Osteoblast (primary cell): ENCODE results near the gene SFI1. TPM values are rescaled to one million over a fixed set of nuclear protein-coding genes. Genes with fewer than 3 reads are reported as not detected.

ENCODE experiments used
- DNase-seq: peaks from one replicate; pipeline ENCODE4 v3.0.0; 2011; ENCODE audit warnings: low spot score, mixed read lengths; ENCODE audit not compliant: insufficient read length; ENCODE audit errors: missing footprints
- H2AFZ ChIP-seq: 2 replicates; pipeline ENCODE4 v1.6.0; 2011; ENCODE audit warnings: mild to moderate bottlenecking, low read length
- H3K27ac ChIP-seq: 2 replicates; pipeline ENCODE4 v1.5.1; 2011; ENCODE audit warnings: mild to moderate bottlenecking, low read depth, low read length, moderate library complexity
- H3K27me3 ChIP-seq: 2 replicates; pipeline ENCODE4 v1.6.0; 2012; ENCODE audit warnings: mild to moderate bottlenecking, control low read depth, inconsistent platforms, low read length, moderate library complexity; ENCODE audit not compliant: insufficient read depth
- H3K36me3 ChIP-seq: 2 replicates; pipeline ENCODE4 v1.5.1; 2011; ENCODE audit warnings: mild to moderate bottlenecking, low read length, control low read depth, moderate library complexity; ENCODE audit not compliant: insufficient read depth
- H3K4me1 ChIP-seq: 2 replicates; pipeline ENCODE4 v1.5.1; 2011; ENCODE audit warnings: mild to moderate bottlenecking, low read length, control low read depth, moderate library complexity; ENCODE audit not compliant: insufficient read depth
- H3K4me2 ChIP-seq: 2 replicates; pipeline ENCODE4 v1.6.0; 2011; ENCODE audit warnings: mild to moderate bottlenecking, low read length; ENCODE audit not compliant: insufficient read depth
- H3K4me3 ChIP-seq: fragments of 200-600 bp; sonication (generic); 3 replicates; pipeline ENCODE4 v1.5.1; 2012; ENCODE audit warnings: mild to moderate bottlenecking, low read length, inconsistent platforms; ENCODE audit not compliant: insufficient read depth
- H3K79me2 ChIP-seq: 2 replicates; pipeline ENCODE4 v1.6.0; 2012; ENCODE audit warnings: mild to moderate bottlenecking, low read length, control low read depth, inconsistent platforms; ENCODE audit not compliant: insufficient read depth
- H3K9me3 ChIP-seq: 2 replicates; pipeline ENCODE4 v1.5.1; 2011; ENCODE audit warnings: low read depth, low read length, control low read depth
- H4K20me1 ChIP-seq: 2 replicates; pipeline ENCODE4 v1.6.0; 2012; ENCODE audit warnings: mild to moderate bottlenecking, low read length, control low read depth; ENCODE audit not compliant: insufficient read depth
- CTCF ChIP-seq: IDR thresholded peaks from 2 replicates; pipeline ENCODE4 v1.5.1; 2011; ENCODE audit warnings: mild to moderate bottlenecking, low read depth, low read length, moderate library complexity; ENCODE audit errors: extremely low read depth
- total RNA-seq: library from RNA; depleted of rRNA; stranded (reverse); fragments of >200 nt; gene quantifications from 2 replicates; pipeline ENCODE4 v1.2.3, GENCODE V29; 2012

The SFI1 gene
- total RNA-seq, 1 donor, result 16.6 TPM

- no peak for DNase-seq
- H3K9me3 ChIP-seq, result no peaks in the 10 kb centered on the region
- H2AFZ ChIP-seq, result no peak overlapping the region
- peaks cover 8% of the 10 kb centered on the region for H3K4me1 ChIP-seq
- no peak overlapping the region for H3K27ac ChIP-seq
- H3K79me2 ChIP-seq, result no peaks in the 10 kb centered on the region
- no peak overlapping the region for H3K4me3 ChIP-seq
- no peak for TF ChIP-seq CTCF
- H3K4me2 ChIP-seq, result no peak overlapping the region
- H4K20me1 ChIP-seq, result peaks cover 14% of the 10 kb centered on the region
- H3K36me3 ChIP-seq, result peaks cover 43% of the 10 kb centered on the region
- no peaks in the 10 kb centered on the region for H3K27me3 ChIP-seq
Measured at GRCh38 chr22:31449506-31449905, 46.8 kb upstream of the SFI1 start.

GRCh38 chr22:31451709-31452571, 44.4 kb upstream of the SFI1 start:
- H3K4me2 ChIP-seq, result no peak overlapping the region
- H3K36me3 ChIP-seq, result peaks cover 38% of the 10 kb centered on the region
- H3K27me3 ChIP-seq, result no peaks in the 10 kb centered on the region
- peak; percentile 86 for DNase-seq
- TF ChIP-seq CTCF, result peak; percentile 78
- peak overlapping the region; percentile 15 for H3K27ac ChIP-seq
- no peak overlapping the region for H2AFZ ChIP-seq
- H4K20me1 ChIP-seq, result peaks cover 15% of the 10 kb centered on the region
- no peak overlapping the region for H3K4me3 ChIP-seq
- no peaks in the 10 kb centered on the region for H3K9me3 ChIP-seq
- H3K79me2 ChIP-seq, result no peaks in the 10 kb centered on the region
- peaks cover 8% of the 10 kb centered on the region for H3K4me1 ChIP-seq

- TF ChIP-seq CTCF, result no peak
- H2AFZ ChIP-seq, result no peak overlapping the region
- H3K9me3 ChIP-seq, result no peaks in the 10 kb centered on the region
- no peaks in the 10 kb centered on the region for H3K27me3 ChIP-seq
- H3K36me3 ChIP-seq, result peaks cover 60% of the 10 kb centered on the region
- H4K20me1 ChIP-seq, result peaks cover 7% of the 10 kb centered on the region
- no peak overlapping the region for H3K27ac ChIP-seq
- H3K4me1 ChIP-seq, result no peaks in the 10 kb centered on the region
- no peak overlapping the region for H3K4me2 ChIP-seq
- no peak for DNase-seq
- H3K4me3 ChIP-seq, result no peak overlapping the region
- H3K79me2 ChIP-seq, result peaks cover 27% of the 10 kb centered on the region
Measured at GRCh38 chr22:31461699-31462098, 34.6 kb upstream of the SFI1 start.

GRCh38 chr22:31465307-31465706, 31.0 kb upstream of the SFI1 start:
- peaks cover 3% of the 10 kb centered on the region for H4K20me1 ChIP-seq
- no peak overlapping the region for H3K4me3 ChIP-seq
- no peak for TF ChIP-seq CTCF
- no peaks in the 10 kb centered on the region for H3K27me3 ChIP-seq
- H3K36me3 ChIP-seq, result peaks cover 53% of the 10 kb centered on the region
- H3K4me1 ChIP-seq, result no peaks in the 10 kb centered on the region
- H3K27ac ChIP-seq, result no peak overlapping the region
- H2AFZ ChIP-seq, result no peak overlapping the region
- H3K4me2 ChIP-seq, result no peak overlapping the region
- peaks cover 46% of the 10 kb centered on the region for H3K79me2 ChIP-seq
- no peaks in the 10 kb centered on the region for H3K9me3 ChIP-seq
- no peak for DNase-seq
